B cell (primary cell): ENCODE data around the gene PCSK9. TPM values are rescaled to one million over a fixed set of nuclear protein-coding genes. Genes with fewer than 3 reads are reported as not detected.

Experiments
- ATAC-seq: fragments of 200-7000 bp; cut with Tn5 transposase; one replicate; pipeline ENCODE4 v1.10.0; 2021; ENCODE audit warnings: low read depth, mild to moderate bottlenecking, moderate number of reproducible peaks, moderate library complexity
- CTCF ChIA-PET: fragments of 350-600 bp; sonication (Branson Sonifier 250); formaldehyde crosslinking; loops from one replicate; lab custom pipeline; 2021; ENCODE audit warnings: antibody characterized with exemption, inconsistent platforms; lab: Charles Lee
- POLR2A ChIA-PET: fragments of 350-600 bp; sonication (Branson Sonifier 250); formaldehyde crosslinking; loops from one replicate; lab custom pipeline; 2021; ENCODE audit warnings: antibody characterized with exemption; lab: Charles Lee
- DNase-seq: peaks from one replicate; pipeline ENCODE4 v3.0.0; 2013
- H2AFZ ChIP-seq: 2 replicates; pipeline ENCODE4 v1.6.1; 2012; ENCODE audit warnings: mild to moderate bottlenecking, low read depth, low read length; ENCODE audit not compliant: insufficient read depth, poor library complexity, severe bottlenecking
- H3K27ac ChIP-seq, 2 donors: 1 replicate in 1 of 2; 2 replicates in 1 of 2; pipeline ENCODE4 v1.5.1; 2012 to 2013; ENCODE audit warnings: low read length in 2 of 2, mild to moderate bottlenecking in 2 of 2, moderate library complexity in 1 of 2
- H3K27me3 ChIP-seq, 4 experiments: fragments of 200-600 bp in 1 of 4; sonication (generic) in 1 of 4; replicated peaks in 1 of 4; 1 replicate in 2 of 4; 2 replicates in 2 of 4; pipeline versions ENCODE4 v1.6.1 to v1.7.0; 2013 to 2016; ENCODE audit warnings: low read length in 3 of 4, mild to moderate bottlenecking in 2 of 4, mixed read lengths in 1 of 4, moderate library complexity in 1 of 4; ENCODE audit not compliant: insufficient read depth in 4 of 4, control insufficient read depth in 3 of 4; ENCODE audit errors: control extremely low read depth in 1 of 4
- H3K36me3 ChIP-seq, 2 experiments: replicated peaks in 1 of 2; 1 replicate in 1 of 2; 2 replicates in 1 of 2; pipeline versions ENCODE4 v1.6.1 to v1.7.1; 2013; ENCODE audit warnings: low read length in 1 of 2; ENCODE audit not compliant: insufficient read depth in 2 of 2, control insufficient read depth in 1 of 2; ENCODE audit errors: control extremely low read depth in 1 of 2, extremely low read depth in 1 of 2
- H3K4me1 ChIP-seq, 2 donors: fragments of 200-600 bp in 1 of 2; sonication (generic) in 1 of 2; 1 replicate in 1 of 2; 2 replicates in 1 of 2; pipeline versions ENCODE4 v1.5.1 to v1.6.1; 2013 to 2017; ENCODE audit warnings: low read length in 2 of 2; ENCODE audit not compliant: control insufficient read depth in 2 of 2, insufficient read depth in 2 of 2
- H3K4me2 ChIP-seq: replicated peaks from 2 replicates; pipeline ENCODE3; 2012; ENCODE audit warnings: mild to moderate bottlenecking, low read depth, low read length; ENCODE audit not compliant: poor library complexity, severe bottlenecking
- H3K4me3 ChIP-seq, 5 experiments: fragments of 200-600 bp in 1 of 5; sonication (generic) in 1 of 5; 1 replicate in 3 of 5; 2 replicates in 2 of 5; pipeline versions ENCODE4 v1.5.1 to v1.7.0; 2011 to 2016; ENCODE audit warnings: low read length in 4 of 5, mild to moderate bottlenecking in 4 of 5, low read depth in 2 of 5, control low read depth in 1 of 5, moderate library complexity in 1 of 5; ENCODE audit not compliant: insufficient read depth in 1 of 5; ENCODE audit errors: control extremely low read depth in 1 of 5, extremely low read depth in 1 of 5
- H3K79me2 ChIP-seq: fragments of 200-600 bp; sonication (generic); one replicate; pipeline ENCODE4 v1.6.0; 2016; ENCODE audit warnings: low read length; ENCODE audit not compliant: control insufficient read depth, insufficient read depth
- H3K9ac ChIP-seq: fragments of 200-600 bp; sonication (generic); 2 replicates; pipeline ENCODE4 v1.6.1; 2017; ENCODE audit warnings: mild to moderate bottlenecking, low read length, moderate library complexity
- H3K9me3 ChIP-seq, 3 donors: one replicate each; pipeline versions ENCODE4 v1.6.1 to v1.7.1; 2013; ENCODE audit warnings: low read length in 2 of 3; ENCODE audit not compliant: control insufficient read depth in 2 of 3, insufficient read depth in 1 of 3; ENCODE audit errors: control extremely low read depth in 1 of 3
- H4K20me1 ChIP-seq: 2 replicates; pipeline ENCODE4 v1.6.0; 2012; ENCODE audit warnings: mild to moderate bottlenecking, low read length; ENCODE audit not compliant: insufficient read depth, control insufficient read depth, poor library complexity, severe bottlenecking
- H3K27ac Mint-ChIP-seq: one replicate; pipeline ENCODE4 v1.8.0; 2021; ENCODE audit warnings: mixed read lengths
- H3K27me3 Mint-ChIP-seq: one replicate; pipeline ENCODE4 v1.8.0; 2021; ENCODE audit warnings: mixed read lengths
- H3K4me1 Mint-ChIP-seq: one replicate; pipeline ENCODE4 v1.8.0; 2021; ENCODE audit warnings: mixed read lengths
- H3K4me3 Mint-ChIP-seq: one replicate; pipeline ENCODE4 v1.8.0; 2021; ENCODE audit warnings: mixed read lengths
- H3K9me3 Mint-ChIP-seq: one replicate; pipeline ENCODE4 v1.8.0; 2022; ENCODE audit warnings: mixed read lengths; ENCODE audit not compliant: insufficient read depth
- CTCF ChIP-seq: fragments of 200-600 bp; IDR thresholded peaks from one replicate; pipeline ENCODE4 v1.8.0; 2022; ENCODE audit warnings: antibody characterized with exemption, mild to moderate bottlenecking
- EZH2 ChIP-seq: IDR thresholded peaks from 2 replicates; pipeline ENCODE4 v1.6.1; 2012; ENCODE audit warnings: borderline replicate concordance, low read depth, mild to moderate bottlenecking, moderate library complexity, low read length; ENCODE audit not compliant: insufficient read depth, poor library complexity, severe bottlenecking
- WGBS: methylation state at CpG from one replicate; pipeline ENCODE4 v1.1.5; 2013; ENCODE audit warnings: missing lambda C conversion rate; ENCODE audit not compliant: insufficient coverage; 5-methylcytosine and 5-hydroxymethylcytosine counted together
- intact Hi-C: fragments of 100-400 bp; cut with micrococcal nuclease; formaldehyde crosslinking; loops from one replicate; pipeline ENCODE4 v1.10.0; 2022
- polyA minus RNA-seq: library from RNA; depleted of rRNA, polyadenylated mRNA; stranded (reverse); fragments of >200 nt; gene quantifications from 2 replicates; pipeline ENCODE4 v1.2.3, GENCODE V29; 2012
- polyA plus RNA-seq: library from polyadenylated mRNA; depleted of rRNA; stranded (reverse); fragments of >200 nt; gene quantifications from 2 replicates; pipeline ENCODE4 v1.2.3, GENCODE V29; 2012
- total RNA-seq, 2 donors: library from RNA; stranded (reverse); fragments of 120-200 nt in 1 of 2; gene quantifications; 1 replicate in 1 of 2; 2 replicates in 1 of 2; pipeline versions ENCODE4 v1.2.3 to v1.2.4, GENCODE V29; 2013 to 2022

Gene PCSK9
- total RNA-seq (not detected in 2 replicates), polyA plus RNA-seq (not detected in 2 replicates), polyA minus RNA-seq (0.57 and 1.5 TPM in 2 replicates)
- 0.14 TPM for total RNA-seq (2013)

- ATAC-seq (no peak), DNase-seq (no peak)
- Histone ChIP-seq H4K20me1 (no peaks in the 10 kb centered on the region), H3K4me1 (no peaks in the 10 kb centered on the region), H3K27me3 (peaks cover 0 to 32% (median 9%) of the 10 kb centered on the region in 4 experiments), H3K4me3 (no peak within 1 kb of the TSS), H3K9me3 (no peaks in the 10 kb centered on the region), H3K9ac (no peak within 1 kb of the TSS), H3K36me3 (no peaks in the 10 kb centered on the region), H3K4me2 (no peak within 1 kb of the TSS), H3K27ac (no peak within 1 kb of the TSS), H3K79me2 (no peaks in the 10 kb centered on the region), H2AFZ (no peak within 1 kb of the TSS)
- H3K4me1 Mint-ChIP-seq, result no peaks in the 10 kb centered on the region
- CTCF ChIA-PET, result no interaction called here
- peaks cover 56% of the 10 kb centered on the region for H3K27me3 Mint-ChIP-seq
- no peak for TF ChIP-seq EZH2
- TF ChIP-seq CTCF, result no peak
- no peak within 1 kb of the TSS for H3K4me3 Mint-ChIP-seq
- H3K27ac Mint-ChIP-seq, result no peak within 1 kb of the TSS
- intact Hi-C loops, result no loop called here
- H3K9me3 Mint-ChIP-seq, result no peaks in the 10 kb centered on the region
- WGBS, result 10% methylated on average over 65 of the region's 67 CpGs
- POLR2A ChIA-PET, result no interaction called here
Measured at GRCh38 chr1:55039342-55040082, at the start of gene PCSK9. PCSK9 (plus strand) TSS chr1:55039548; CDS start chr1:55039838, 290 bp downstream.

GRCh38 chr1:54989968-54990810 is 49.2 kb upstream of the PCSK9 start:
- H3K9me3 ChIP-seq, result no peaks in the 10 kb centered on the region
- H3K9me3 Mint-ChIP-seq, result no peaks in the 10 kb centered on the region
- peaks cover 13% of the 10 kb centered on the region for H3K27me3 Mint-ChIP-seq
- no peak overlapping the region for H3K27ac Mint-ChIP-seq
- no peaks in the 10 kb centered on the region for H3K27me3 ChIP-seq
- WGBS, result 74% methylated on average over 11 of the region's 13 CpGs
- DNase-seq (no peak), ATAC-seq (no peak)
- H3K36me3 ChIP-seq, result no peaks in the 10 kb centered on the region
- H3K4me3 Mint-ChIP-seq, result no peak overlapping the region
- no peak overlapping the region for H3K27ac ChIP-seq
- no peaks in the 10 kb centered on the region for H3K4me1 Mint-ChIP-seq
- POLR2A ChIA-PET, result no interaction called here
- H3K4me3 ChIP-seq, result no peak overlapping the region
- H3K9ac ChIP-seq, result no peak overlapping the region
- intact Hi-C loops, result no loop called here
- TF ChIP-seq EZH2 (no peak), CTCF (no peak)
- no peak overlapping the region for H2AFZ ChIP-seq
- no peaks in the 10 kb centered on the region for H3K4me1 ChIP-seq
- H3K79me2 ChIP-seq, result no peaks in the 10 kb centered on the region
- H3K4me2 ChIP-seq, result no peak overlapping the region
- CTCF ChIA-PET, result no interaction called here
- H4K20me1 ChIP-seq, result no peaks in the 10 kb centered on the region
